ENCODE data around the gene GFRA1. TPM values are rescaled to one million over a fixed set of nuclear protein-coding genes. Genes with fewer than 3 reads are reported as not detected.

GFRA1 gene
- total RNA-seq, 2 experiments from 2014 or later, result not detected

DNA sequence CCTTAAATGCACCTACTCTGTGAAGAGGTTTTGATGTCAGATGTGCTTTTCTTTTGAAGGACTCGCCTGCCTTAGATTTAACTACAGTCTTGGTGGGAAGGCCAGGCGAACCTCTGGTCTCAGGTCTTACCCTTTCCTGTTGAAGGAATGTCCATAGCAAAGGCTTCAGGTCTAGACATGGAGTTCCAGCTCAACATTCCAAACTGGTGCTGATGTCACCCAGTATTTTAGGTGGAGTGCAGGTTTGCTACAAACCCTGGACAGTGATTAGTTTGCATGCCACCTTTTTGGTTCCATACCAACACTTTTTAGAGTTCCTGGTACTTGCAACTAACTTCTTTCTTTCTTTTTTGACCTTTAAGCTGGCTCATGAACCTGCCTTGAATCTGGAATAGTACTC, 258.7 kb downstream of the GFRA1 start:
- DNase-seq (no peak), ATAC-seq (ENCODE audit: poor library complexity) (no peak)
- intact Hi-C loops (cut with DNase I, micrococcal nuclease), result no loop called here
- Histone ChIP-seq H3K27ac (ENCODE audit: low read depth in 1 of 2, low read length in 2 of 2) (no peak overlapping the region), H3K4me3 (ENCODE audit: low read length) (no peak overlapping the region), H3K9me3 (ENCODE audit: control insufficient read depth in 1 of 2, insufficient read depth in 1 of 2, low read length in 2 of 2) (no peaks in the 10 kb centered on the region), H3K27me3 (ENCODE audit: control insufficient read depth in 1 of 2, insufficient read depth in 2 of 2, low read length in 2 of 2) (no peaks in the 10 kb centered on the region), H3K36me3 (ENCODE audit: insufficient read depth, low read length) (no peaks in the 10 kb centered on the region), H3K4me1 (ENCODE audit: insufficient read depth, low read length) (no peaks in the 10 kb centered on the region)
- no peaks in the 10 kb centered on the region for H3K27me3 Mint-ChIP-seq
- peaks cover 4% of the 10 kb centered on the region for H3K9me3 Mint-ChIP-seq
- ChIA-PET CTCF (no interaction called here), POLR2A (no interaction called here)
- H3K4me3 Mint-ChIP-seq, result no peak overlapping the region
- no peaks in the 10 kb centered on the region for H3K4me1 Mint-ChIP-seq (ENCODE audit: low read depth)
- H3K27ac Mint-ChIP-seq, result no peak overlapping the region
- no peaks in the 10 kb centered on the region for H3K36me3 Mint-ChIP-seq (ENCODE audit: low read depth)
- TF ChIP-seq, protein P1, sequence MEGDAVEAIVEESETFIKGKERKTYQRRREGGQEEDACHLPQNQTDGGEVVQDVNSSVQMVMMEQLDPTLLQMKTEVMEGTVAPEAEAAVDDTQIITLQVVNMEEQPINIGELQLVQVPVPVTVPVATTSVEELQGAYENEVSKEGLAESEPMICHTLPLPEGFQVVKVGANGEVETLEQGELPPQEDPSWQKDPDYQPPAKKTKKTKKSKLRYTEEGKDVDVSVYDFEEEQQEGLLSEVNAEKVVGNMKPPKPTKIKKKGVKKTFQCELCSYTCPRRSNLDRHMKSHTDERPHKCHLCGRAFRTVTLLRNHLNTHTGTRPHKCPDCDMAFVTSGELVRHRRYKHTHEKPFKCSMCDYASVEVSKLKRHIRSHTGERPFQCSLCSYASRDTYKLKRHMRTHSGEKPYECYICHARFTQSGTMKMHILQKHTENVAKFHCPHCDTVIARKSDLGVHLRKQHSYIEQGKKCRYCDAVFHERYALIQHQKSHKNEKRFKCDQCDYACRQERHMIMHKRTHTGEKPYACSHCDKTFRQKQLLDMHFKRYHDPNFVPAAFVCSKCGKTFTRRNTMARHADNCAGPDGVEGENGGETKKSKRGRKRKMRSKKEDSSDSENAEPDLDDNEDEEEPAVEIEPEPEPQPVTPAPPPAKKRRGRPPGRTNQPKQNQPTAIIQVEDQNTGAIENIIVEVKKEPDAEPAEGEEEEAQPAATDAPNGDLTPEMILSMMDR (IDR thresholded peaks at IDR 0.05), result no peak

DNA sequence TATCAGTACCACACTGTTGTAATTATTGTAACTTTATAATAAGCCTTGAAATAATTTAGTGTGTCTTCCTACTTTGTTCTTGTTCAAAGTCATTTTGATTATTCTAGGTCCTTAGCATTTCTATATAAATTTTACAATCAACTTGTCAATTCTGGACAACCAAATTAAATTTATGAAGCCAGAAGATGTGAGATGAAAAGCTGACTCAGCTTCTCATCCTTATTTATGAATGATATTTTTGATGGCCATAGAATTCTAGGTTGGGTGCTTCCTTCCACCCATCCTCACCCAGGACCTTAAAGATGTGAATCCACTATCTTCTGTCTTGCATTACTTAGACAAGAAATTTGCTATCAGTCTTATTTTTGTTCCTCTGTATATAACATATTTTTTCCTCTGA, 261.1 kb downstream of the GFRA1 start:
- CTCF ChIA-PET, result no interaction called here
- Mint-ChIP-seq H3K27ac (no peak overlapping the region), H3K4me3 (no peak overlapping the region), H3K4me1 (ENCODE audit: low read depth) (no peaks in the 10 kb centered on the region), H3K36me3 (ENCODE audit: low read depth) (no peaks in the 10 kb centered on the region), H3K9me3 (peaks cover 4% of the 10 kb centered on the region), H3K27me3 (no peaks in the 10 kb centered on the region)
- ATAC-seq (ENCODE audit: poor library complexity) (no peak), DNase-seq (no peak)
- Histone ChIP-seq H3K36me3 (ENCODE audit: insufficient read depth, low read length) (no peaks in the 10 kb centered on the region), H3K9me3 (ENCODE audit: control insufficient read depth in 1 of 2, insufficient read depth in 1 of 2, low read length in 2 of 2) (no peaks in the 10 kb centered on the region), H3K27ac (ENCODE audit: low read depth in 1 of 2, low read length in 2 of 2) (no peak overlapping the region), H3K4me1 (ENCODE audit: insufficient read depth, low read length) (no peaks in the 10 kb centered on the region), H3K4me3 (ENCODE audit: low read length) (no peak overlapping the region), H3K27me3 (ENCODE audit: control insufficient read depth in 1 of 2, insufficient read depth in 2 of 2, low read length in 2 of 2) (no peaks in the 10 kb centered on the region)
- POLR2A ChIA-PET, result no interaction called here
- intact Hi-C loops (cut with DNase I, micrococcal nuclease), result no loop called here
- TF ChIP-seq, protein P1 (IDR thresholded peaks at IDR 0.05), result no peak

DNA sequence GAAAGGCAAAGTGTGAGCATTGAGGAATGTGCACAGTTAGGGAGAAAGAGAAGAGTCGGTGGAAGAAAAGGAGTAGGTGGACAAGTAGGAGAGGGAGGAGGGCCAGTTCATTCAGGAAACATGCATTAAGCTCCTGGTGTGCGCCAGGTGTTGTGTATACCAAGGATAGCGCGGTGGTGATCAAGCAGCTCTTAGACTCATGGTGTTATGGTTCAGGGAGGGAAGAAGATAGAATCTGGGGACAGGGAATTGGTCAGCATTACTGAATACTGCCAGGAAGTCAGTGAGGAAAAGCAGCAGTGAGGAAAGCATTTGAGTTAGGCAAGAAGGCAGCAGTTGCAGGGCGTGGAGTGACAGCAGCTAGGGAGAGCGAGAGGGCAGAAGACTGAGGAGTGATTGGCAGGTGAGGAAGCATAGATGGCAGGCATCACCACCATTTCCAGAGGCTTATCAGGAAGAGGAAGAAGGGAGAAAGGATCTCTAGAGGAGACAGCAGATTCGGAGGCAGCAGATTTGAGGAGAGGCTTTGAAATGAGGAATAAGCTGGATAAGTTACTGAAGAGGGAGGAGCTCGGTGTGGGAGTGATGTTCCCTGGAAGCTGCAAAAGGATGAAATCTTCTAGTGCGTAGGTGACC, 265.6 kb downstream of the GFRA1 start:
- H3K9me3 ChIP-seq (ENCODE audit: control insufficient read depth in 1 of 2, insufficient read depth in 1 of 2, low read length in 2 of 2), result no peaks in the 10 kb centered on the region
- no peak overlapping the region for H3K4me3 Mint-ChIP-seq
- intact Hi-C loops (cut with DNase I, micrococcal nuclease), result no loop called here
- ChIA-PET POLR2A (no interaction called here), CTCF (no interaction called here)
- no peaks in the 10 kb centered on the region for H3K4me1 ChIP-seq (ENCODE audit: insufficient read depth, low read length)
- no peaks in the 10 kb centered on the region for H3K36me3 Mint-ChIP-seq (ENCODE audit: low read depth)
- H3K27me3 ChIP-seq (ENCODE audit: control insufficient read depth in 1 of 2, insufficient read depth in 2 of 2, low read length in 2 of 2), result no peaks in the 10 kb centered on the region
- DNase-seq, result no peak
- no peak overlapping the region for H3K27ac Mint-ChIP-seq
- peaks cover 2% of the 10 kb centered on the region for H3K9me3 Mint-ChIP-seq
- TF ChIP-seq, protein P1 (IDR thresholded peaks at IDR 0.05), result no peak
- H3K4me1 Mint-ChIP-seq (ENCODE audit: low read depth), result no peaks in the 10 kb centered on the region
- H3K27ac ChIP-seq (ENCODE audit: low read depth in 1 of 2, low read length in 2 of 2), result no peak overlapping the region
- H3K4me3 ChIP-seq (ENCODE audit: low read length), result no peak overlapping the region
- ATAC-seq (ENCODE audit: poor library complexity), result no peak
- H3K27me3 Mint-ChIP-seq, result no peaks in the 10 kb centered on the region
- H3K36me3 ChIP-seq (ENCODE audit: insufficient read depth, low read length), result no peaks in the 10 kb centered on the region

Other genes with a start within 250 kb of the GFRA1 start
- not detected for gene CCDC172, start 51.2 kb upstream of the GFRA1 start, total RNA-seq
- gene PNLIPRP3, start 154.6 kb upstream of the GFRA1 start, total RNA-seq, result not detected